ENCODE measurements around the gene ST7.

DNA sequence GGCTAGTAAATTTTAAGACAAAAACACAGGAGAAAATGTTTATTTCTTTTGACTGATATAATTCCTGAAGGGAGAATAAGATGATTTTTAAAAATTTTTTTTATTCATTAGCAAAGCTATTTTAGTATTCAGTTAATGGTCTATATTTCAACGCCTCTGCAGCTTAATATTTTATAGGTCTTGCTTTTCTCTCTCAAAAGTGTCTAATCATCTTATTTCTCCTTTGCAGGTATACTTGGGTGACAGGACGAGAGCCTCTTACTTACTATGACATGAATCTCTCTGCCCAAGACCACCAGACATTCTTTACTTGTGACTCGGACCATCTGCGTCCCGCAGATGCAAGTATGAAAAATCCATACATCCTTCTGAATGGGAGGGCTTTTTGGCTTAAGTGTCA is 177.0 kb downstream of the ST7 start:
- no peak for TF ChIP-seq CTCF (IDR thresholded peaks at IDR 0.05)
- TF ChIP-seq ZFX (IDR thresholded peaks at IDR 0.05; ENCODE audit: borderline replicate concordance) = no peak

Measured in 22Rv1 (cell line).